H1 (cell line): ENCODE results near the gene EMX1. TPM values are rescaled to one million over a fixed set of nuclear protein-coding genes. Genes with fewer than 3 reads are reported as not detected.
A peak's percentile ranks its signal among the peaks of the same experiment; 100 is the strongest.

ENCODE experiments used
- BRCA1 ChIP-seq: IDR thresholded peaks from 2 replicates; pipeline ENCODE4 v1.6.1; 2012; ENCODE audit warnings: low read depth, low read length, improper control_type of control experiment
- CTCF ChIP-seq, 3 experiments: IDR thresholded peaks; 1 replicate in 2 of 3; 2 replicates in 1 of 3; pipeline versions ENCODE4 v1.5.1 to v1.6.1; 2011; ENCODE audit warnings: low read length in 3 of 3, mild to moderate bottlenecking in 3 of 3, inconsistent platforms in 2 of 3, low read depth in 1 of 3, moderate library complexity in 1 of 3; ENCODE audit not compliant: insufficient read depth in 1 of 3; ENCODE audit errors: control extremely low read depth in 1 of 3
- EP300 ChIP-seq, 2 experiments: IDR thresholded peaks; 1 replicate in 1 of 2; 2 replicates in 1 of 2; pipeline ENCODE4 v1.6.1; 2011 to 2012; ENCODE audit warnings: low read depth in 2 of 2, low read length in 2 of 2, mild to moderate bottlenecking in 2 of 2, borderline replicate concordance in 1 of 2, inconsistent platforms in 1 of 2, moderate library complexity in 1 of 2
- SIRT6 ChIP-seq: IDR thresholded peaks from one replicate; pipeline ENCODE4 v1.7.1; 2012; ENCODE audit warnings: low read length, inconsistent platforms
- polyA plus RNA-seq, 7 experiments: library from polyadenylated mRNA; depleted of rRNA in 3 of 7; stranded (reverse) in 5 of 7; unstranded in 2 of 7; fragments of >200 nt in 5 of 7; fragments of 200-250 nt in 2 of 7; gene quantifications; 1 replicate in 5 of 7; 2 replicates in 1 of 7; 4 replicates in 1 of 7; pipeline versions ENCODE4 v1.2.1 to v1.2.3, GENCODE V29; 2011 to 2013; ENCODE audit warnings: missing spikeins in 2 of 7, mixed read lengths in 2 of 7
- total RNA-seq: library from RNA; stranded (reverse); fragmentation: NEBNext Ultra II Directional; extraction: Animal tissue kit (Norgen Biotek cat#: 25700); gene quantifications from 2 replicates; pipeline ENCODE4 v1.2.1, GENCODE V29; 2021
- TF ChIP-seq, protein P1 (sequence below): fragments of 300-600 bp; sonication (generic); IDR thresholded peaks from 2 replicates; pipeline ENCODE4 v1.7.1; 2012; ENCODE audit warnings: low read length, moderate library complexity, mild to moderate bottlenecking, inconsistent platforms; ENCODE audit not compliant: insufficient replicate concordance
- TF ChIP-seq, protein P2 (sequence below): IDR thresholded peaks from 2 replicates; pipeline ENCODE4 v1.6.1; 2011; ENCODE audit warnings: low read depth, mild to moderate bottlenecking, low read length; ENCODE audit not compliant: insufficient read depth

EMX1 gene
- total and polyA plus RNA-seq, 2 of the 8 experiments (the other 6 are each of a cell fraction or from before 2014, with no cell fraction given), result 2.4 to 4.9 TPM

- TF ChIP-seq, protein P1, sequence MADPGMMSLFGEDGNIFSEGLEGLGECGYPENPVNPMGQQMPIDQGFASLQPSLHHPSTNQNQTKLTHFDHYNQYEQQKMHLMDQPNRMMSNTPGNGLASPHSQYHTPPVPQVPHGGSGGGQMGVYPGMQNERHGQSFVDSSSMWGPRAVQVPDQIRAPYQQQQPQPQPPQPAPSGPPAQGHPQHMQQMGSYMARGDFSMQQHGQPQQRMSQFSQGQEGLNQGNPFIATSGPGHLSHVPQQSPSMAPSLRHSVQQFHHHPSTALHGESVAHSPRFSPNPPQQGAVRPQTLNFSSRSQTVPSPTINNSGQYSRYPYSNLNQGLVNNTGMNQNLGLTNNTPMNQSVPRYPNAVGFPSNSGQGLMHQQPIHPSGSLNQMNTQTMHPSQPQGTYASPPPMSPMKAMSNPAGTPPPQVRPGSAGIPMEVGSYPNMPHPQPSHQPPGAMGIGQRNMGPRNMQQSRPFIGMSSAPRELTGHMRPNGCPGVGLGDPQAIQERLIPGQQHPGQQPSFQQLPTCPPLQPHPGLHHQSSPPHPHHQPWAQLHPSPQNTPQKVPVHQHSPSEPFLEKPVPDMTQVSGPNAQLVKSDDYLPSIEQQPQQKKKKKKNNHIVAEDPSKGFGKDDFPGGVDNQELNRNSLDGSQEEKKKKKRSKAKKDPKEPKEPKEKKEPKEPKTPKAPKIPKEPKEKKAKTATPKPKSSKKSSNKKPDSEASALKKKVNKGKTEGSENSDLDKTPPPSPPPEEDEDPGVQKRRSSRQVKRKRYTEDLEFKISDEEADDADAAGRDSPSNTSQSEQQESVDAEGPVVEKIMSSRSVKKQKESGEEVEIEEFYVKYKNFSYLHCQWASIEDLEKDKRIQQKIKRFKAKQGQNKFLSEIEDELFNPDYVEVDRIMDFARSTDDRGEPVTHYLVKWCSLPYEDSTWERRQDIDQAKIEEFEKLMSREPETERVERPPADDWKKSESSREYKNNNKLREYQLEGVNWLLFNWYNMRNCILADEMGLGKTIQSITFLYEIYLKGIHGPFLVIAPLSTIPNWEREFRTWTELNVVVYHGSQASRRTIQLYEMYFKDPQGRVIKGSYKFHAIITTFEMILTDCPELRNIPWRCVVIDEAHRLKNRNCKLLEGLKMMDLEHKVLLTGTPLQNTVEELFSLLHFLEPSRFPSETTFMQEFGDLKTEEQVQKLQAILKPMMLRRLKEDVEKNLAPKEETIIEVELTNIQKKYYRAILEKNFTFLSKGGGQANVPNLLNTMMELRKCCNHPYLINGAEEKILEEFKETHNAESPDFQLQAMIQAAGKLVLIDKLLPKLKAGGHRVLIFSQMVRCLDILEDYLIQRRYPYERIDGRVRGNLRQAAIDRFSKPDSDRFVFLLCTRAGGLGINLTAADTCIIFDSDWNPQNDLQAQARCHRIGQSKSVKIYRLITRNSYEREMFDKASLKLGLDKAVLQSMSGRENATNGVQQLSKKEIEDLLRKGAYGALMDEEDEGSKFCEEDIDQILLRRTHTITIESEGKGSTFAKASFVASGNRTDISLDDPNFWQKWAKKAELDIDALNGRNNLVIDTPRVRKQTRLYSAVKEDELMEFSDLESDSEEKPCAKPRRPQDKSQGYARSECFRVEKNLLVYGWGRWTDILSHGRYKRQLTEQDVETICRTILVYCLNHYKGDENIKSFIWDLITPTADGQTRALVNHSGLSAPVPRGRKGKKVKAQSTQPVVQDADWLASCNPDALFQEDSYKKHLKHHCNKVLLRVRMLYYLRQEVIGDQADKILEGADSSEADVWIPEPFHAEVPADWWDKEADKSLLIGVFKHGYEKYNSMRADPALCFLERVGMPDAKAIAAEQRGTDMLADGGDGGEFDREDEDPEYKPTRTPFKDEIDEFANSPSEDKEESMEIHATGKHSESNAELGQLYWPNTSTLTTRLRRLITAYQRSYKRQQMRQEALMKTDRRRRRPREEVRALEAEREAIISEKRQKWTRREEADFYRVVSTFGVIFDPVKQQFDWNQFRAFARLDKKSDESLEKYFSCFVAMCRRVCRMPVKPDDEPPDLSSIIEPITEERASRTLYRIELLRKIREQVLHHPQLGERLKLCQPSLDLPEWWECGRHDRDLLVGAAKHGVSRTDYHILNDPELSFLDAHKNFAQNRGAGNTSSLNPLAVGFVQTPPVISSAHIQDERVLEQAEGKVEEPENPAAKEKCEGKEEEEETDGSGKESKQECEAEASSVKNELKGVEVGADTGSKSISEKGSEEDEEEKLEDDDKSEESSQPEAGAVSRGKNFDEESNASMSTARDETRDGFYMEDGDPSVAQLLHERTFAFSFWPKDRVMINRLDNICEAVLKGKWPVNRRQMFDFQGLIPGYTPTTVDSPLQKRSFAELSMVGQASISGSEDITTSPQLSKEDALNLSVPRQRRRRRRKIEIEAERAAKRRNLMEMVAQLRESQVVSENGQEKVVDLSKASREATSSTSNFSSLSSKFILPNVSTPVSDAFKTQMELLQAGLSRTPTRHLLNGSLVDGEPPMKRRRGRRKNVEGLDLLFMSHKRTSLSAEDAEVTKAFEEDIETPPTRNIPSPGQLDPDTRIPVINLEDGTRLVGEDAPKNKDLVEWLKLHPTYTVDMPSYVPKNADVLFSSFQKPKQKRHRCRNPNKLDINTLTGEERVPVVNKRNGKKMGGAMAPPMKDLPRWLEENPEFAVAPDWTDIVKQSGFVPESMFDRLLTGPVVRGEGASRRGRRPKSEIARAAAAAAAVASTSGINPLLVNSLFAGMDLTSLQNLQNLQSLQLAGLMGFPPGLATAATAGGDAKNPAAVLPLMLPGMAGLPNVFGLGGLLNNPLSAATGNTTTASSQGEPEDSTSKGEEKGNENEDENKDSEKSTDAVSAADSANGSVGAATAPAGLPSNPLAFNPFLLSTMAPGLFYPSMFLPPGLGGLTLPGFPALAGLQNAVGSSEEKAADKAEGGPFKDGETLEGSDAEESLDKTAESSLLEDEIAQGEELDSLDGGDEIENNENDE, result no peak
- TF ChIP-seq, protein P2, sequence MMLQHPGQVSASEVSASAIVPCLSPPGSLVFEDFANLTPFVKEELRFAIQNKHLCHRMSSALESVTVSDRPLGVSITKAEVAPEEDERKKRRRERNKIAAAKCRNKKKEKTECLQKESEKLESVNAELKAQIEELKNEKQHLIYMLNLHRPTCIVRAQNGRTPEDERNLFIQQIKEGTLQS, result no peak
- TF ChIP-seq EP300 (IDR thresholded peaks at IDR 0.05; ENCODE audit: borderline replicate concordance in 1 of 2, low read depth in 2 of 2, low read length in 2 of 2), result peak in 1 of 2 experiments; percentile 93; a peak in 1 of 3 replicates
- no peak for TF ChIP-seq BRCA1
- no peak for TF ChIP-seq CTCF (IDR thresholded peaks at IDR 0.05; ENCODE audit: control extremely low read depth in 1 of 3, insufficient read depth in 1 of 3, low read depth in 1 of 3, low read length in 3 of 3)
- no peak for TF ChIP-seq SIRT6
Measured at GRCh38 chr2:72951303-72952095, 34.2 kb downstream of the EMX1 start (continued).
